ENCODE measurements around the gene OXER1.

GRCh38 chr2:42765686-42766085 is 1.8 kb upstream of the OXER1 start:
- no peak for TF ChIP-seq CTCF (IDR thresholded peaks at IDR 0.05; ENCODE audit: low read depth, low read length, missing input control)
- TF ChIP-seq EGR1 (IDR thresholded peaks at IDR 0.05; ENCODE audit: low read depth in 2 of 2), result no peak
- no peak for TF ChIP-seq JUND (IDR thresholded peaks at IDR 0.05)
- TF ChIP-seq YY1 (IDR thresholded peaks at IDR 0.05), result no peak
- TF ChIP-seq TAF1 (conservative IDR thresholded peaks at IDR 0.05), result no peak
- TF ChIP-seq MAX (IDR thresholded peaks at IDR 0.05), result no peak
- no peak for TF ChIP-seq REST (IDR thresholded peaks at IDR 0.05)
- TF ChIP-seq RAD21 (IDR thresholded peaks at IDR 0.05), result no peak
- no peak for TF ChIP-seq ATF3 (IDR thresholded peaks at IDR 0.05)

Data from liver (tissue), 3 donors.